Measurements from ENCODE around the gene COL21A1.

DNA sequence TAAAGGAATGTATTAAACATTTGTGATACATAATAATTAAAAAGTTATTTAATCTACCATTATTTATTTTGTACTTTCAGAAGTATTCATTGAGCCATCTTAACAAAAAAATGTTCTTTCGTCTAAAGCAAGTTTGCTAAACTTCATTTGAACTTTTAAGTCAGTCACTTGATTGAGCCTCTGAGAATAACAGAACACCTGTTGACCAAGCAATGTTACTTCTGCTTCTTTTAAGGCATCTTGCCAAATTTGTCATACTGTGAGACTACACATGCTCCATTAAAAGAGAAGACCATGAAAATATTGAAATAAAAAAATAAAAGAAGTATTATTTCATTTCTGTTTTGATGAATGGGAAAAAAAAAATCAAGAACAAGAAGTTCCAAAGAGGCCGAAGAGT lies 230.2 kb downstream of the COL21A1 start:
- TF ChIP-seq, protein P1, sequence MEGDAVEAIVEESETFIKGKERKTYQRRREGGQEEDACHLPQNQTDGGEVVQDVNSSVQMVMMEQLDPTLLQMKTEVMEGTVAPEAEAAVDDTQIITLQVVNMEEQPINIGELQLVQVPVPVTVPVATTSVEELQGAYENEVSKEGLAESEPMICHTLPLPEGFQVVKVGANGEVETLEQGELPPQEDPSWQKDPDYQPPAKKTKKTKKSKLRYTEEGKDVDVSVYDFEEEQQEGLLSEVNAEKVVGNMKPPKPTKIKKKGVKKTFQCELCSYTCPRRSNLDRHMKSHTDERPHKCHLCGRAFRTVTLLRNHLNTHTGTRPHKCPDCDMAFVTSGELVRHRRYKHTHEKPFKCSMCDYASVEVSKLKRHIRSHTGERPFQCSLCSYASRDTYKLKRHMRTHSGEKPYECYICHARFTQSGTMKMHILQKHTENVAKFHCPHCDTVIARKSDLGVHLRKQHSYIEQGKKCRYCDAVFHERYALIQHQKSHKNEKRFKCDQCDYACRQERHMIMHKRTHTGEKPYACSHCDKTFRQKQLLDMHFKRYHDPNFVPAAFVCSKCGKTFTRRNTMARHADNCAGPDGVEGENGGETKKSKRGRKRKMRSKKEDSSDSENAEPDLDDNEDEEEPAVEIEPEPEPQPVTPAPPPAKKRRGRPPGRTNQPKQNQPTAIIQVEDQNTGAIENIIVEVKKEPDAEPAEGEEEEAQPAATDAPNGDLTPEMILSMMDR (IDR thresholded peaks at IDR 0.05): no peak
- no peak for TF ChIP-seq ZFX (IDR thresholded peaks at IDR 0.05; ENCODE audit: borderline replicate concordance)

All from 22Rv1 (cell line).